ENCODE results near the gene PSME2.

PSME2 gene

DNA sequence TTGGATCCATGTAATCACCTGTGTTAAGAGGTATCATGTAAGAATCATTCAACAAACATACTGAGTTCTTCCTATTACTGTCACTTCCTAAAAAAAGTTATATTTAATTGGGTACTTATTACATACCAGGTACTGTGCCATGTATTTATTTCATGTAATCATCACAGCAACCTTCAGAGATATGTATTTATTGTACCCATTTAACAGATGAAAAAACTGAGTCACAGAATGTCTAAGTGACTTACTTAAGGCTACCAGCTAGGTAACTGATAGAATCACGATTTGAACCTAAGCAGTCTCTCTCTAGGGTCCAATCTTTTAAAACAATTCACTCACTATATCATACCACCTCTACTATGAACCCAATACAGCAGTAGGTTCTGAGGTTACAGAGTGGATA lies 2.0 kb downstream of the PSME2 start:
- no peak for DNase-seq
- H3K36me3 ChIP-seq (replicated peaks): peaks cover 8% of the 10 kb centered on the region
- in situ Hi-C loops (cut with HindIII; ENCODE audit: low pct_ligation_motif_present, low sequenced_read_pairs): no loop called here
- TF ChIP-seq, protein P1, sequence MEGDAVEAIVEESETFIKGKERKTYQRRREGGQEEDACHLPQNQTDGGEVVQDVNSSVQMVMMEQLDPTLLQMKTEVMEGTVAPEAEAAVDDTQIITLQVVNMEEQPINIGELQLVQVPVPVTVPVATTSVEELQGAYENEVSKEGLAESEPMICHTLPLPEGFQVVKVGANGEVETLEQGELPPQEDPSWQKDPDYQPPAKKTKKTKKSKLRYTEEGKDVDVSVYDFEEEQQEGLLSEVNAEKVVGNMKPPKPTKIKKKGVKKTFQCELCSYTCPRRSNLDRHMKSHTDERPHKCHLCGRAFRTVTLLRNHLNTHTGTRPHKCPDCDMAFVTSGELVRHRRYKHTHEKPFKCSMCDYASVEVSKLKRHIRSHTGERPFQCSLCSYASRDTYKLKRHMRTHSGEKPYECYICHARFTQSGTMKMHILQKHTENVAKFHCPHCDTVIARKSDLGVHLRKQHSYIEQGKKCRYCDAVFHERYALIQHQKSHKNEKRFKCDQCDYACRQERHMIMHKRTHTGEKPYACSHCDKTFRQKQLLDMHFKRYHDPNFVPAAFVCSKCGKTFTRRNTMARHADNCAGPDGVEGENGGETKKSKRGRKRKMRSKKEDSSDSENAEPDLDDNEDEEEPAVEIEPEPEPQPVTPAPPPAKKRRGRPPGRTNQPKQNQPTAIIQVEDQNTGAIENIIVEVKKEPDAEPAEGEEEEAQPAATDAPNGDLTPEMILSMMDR (IDR thresholded peaks at IDR 0.05; ENCODE audit: low read depth, low read length, missing control alignments): no peak
- no peaks in the 10 kb centered on the region for H3K27me3 ChIP-seq (replicated peaks)
- H3K27ac ChIP-seq: no peak overlapping the region
- no peak overlapping the region for H3K4me3 ChIP-seq (ENCODE audit: low read depth, low read length)

DNA sequence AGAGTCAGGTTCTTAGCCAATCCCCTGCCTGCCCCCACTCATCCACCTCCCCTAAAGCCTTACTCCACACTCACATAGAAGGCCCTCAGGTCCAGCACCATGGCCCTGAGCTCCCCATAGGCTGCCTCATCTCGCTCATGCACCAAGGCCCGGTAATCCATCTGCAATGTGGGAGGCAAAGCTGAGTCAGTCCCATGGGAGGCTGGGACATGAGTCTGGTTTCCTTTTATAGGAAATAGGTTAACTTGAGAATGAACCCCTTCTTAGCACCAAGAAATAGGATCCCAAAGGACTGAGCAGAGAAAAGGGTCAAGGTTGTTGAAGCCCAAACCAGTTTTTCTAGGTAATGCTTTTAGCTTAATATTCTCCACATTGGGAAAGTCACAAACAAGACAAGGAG lies 2.9 kb downstream of the PSME2 start:
- in situ Hi-C loops (cut with HindIII; ENCODE audit: low pct_ligation_motif_present, low sequenced_read_pairs): no loop called here
- Histone ChIP-seq H3K27ac (no peak overlapping the region), H3K4me3 (ENCODE audit: low read depth, low read length) (no peak overlapping the region), H3K27me3 (replicated peaks) (no peaks in the 10 kb centered on the region), H3K36me3 (replicated peaks) (peaks cover 7% of the 10 kb centered on the region)
- DNase-seq: peak; percentile 68
- TF ChIP-seq, protein P1 (IDR thresholded peaks at IDR 0.05; ENCODE audit: low read depth, low read length, missing control alignments): no peak

- peak within 1 kb of the TSS; percentile 93 for H3K4me3 ChIP-seq (ENCODE audit: low read depth, low read length)
- peak; percentile 100 for DNase-seq
- TF ChIP-seq, protein P1 (IDR thresholded peaks at IDR 0.05; ENCODE audit: low read depth, low read length, missing control alignments): peak; percentile 65
- peaks cover 16% of the 10 kb centered on the region for H3K36me3 ChIP-seq (replicated peaks)
- H3K27ac ChIP-seq: peak within 1 kb of the TSS; percentile 66
- in situ Hi-C loops (cut with HindIII; ENCODE audit: low pct_ligation_motif_present, low sequenced_read_pairs): no loop called here
- no peaks in the 10 kb centered on the region for H3K27me3 ChIP-seq (replicated peaks)
Observed at GRCh38 chr14:24141097-24141880, 5.1 kb downstream of the PSME2 start, which contains the start of gene EMC9. TSS of gene EMC9 (minus strand) at chr14:24141591. CDS start at chr14:24141304, 287 bp downstream.

- Histone ChIP-seq H3K27me3 (replicated peaks) (no peaks in the 10 kb centered on the region), H3K4me3 (ENCODE audit: low read depth, low read length) (no peak overlapping the region), H3K27ac (no peak overlapping the region), H3K36me3 (replicated peaks) (peaks cover 16% of the 10 kb centered on the region)
- in situ Hi-C loops (cut with HindIII; ENCODE audit: low pct_ligation_motif_present, low sequenced_read_pairs): no loop called here
- no peak for DNase-seq
- TF ChIP-seq, protein P1 (IDR thresholded peaks at IDR 0.05; ENCODE audit: low read depth, low read length, missing control alignments): no peak
Observed at GRCh38 chr14:24139272-24139934, 7.0 kb downstream of the PSME2 start.

DNA sequence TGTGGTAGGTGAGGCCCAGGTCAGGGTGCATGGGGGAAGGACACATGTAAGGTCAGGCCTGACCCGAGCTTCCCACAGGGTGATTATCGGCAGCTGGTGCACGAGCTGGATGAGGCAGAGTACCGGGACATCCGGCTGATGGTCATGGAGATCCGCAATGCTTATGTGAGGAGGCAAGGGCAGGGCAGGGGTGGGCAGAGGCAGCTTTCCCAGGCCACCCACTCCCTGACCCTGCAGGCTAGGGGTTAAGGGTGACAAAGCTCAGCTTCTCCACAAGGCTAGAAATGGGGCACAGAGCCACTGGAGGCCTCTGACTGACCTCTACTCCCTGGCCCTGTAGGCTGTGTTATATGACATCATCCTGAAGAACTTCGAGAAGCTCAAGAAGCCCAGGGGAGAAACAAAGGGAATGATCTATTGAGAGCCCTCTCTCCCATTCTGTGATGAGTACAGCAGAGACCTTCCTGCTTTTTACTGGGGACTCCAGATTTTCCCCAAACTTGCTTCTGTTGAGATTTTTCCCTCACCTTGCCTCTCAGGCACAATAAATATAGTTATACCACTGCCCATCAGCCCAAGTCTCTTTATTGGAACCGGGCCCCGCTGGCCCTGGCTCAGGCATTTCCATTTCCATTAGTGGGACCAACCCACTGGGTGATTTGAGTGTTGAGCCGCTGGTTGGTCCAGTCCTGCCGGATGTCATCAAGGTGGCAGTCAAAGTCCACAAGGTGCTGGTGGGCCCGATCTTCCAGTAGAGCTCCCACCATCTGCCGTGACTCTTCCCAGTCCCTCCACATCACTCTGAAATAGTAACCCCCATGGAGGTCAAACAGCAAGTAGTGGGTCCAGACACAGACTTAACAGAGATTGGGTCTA lies 7.8 kb downstream of the PSME2 start:
- Histone ChIP-seq H3K4me3 (ENCODE audit: low read depth, low read length) (no peak overlapping the region), H3K27me3 (replicated peaks) (no peaks in the 10 kb centered on the region), H3K27ac (no peak overlapping the region), H3K36me3 (replicated peaks) (peaks cover 11% of the 10 kb centered on the region)
- TF ChIP-seq, protein P1 (IDR thresholded peaks at IDR 0.05; ENCODE audit: low read depth, low read length, missing control alignments): no peak
- in situ Hi-C loops (cut with HindIII; ENCODE audit: low pct_ligation_motif_present, low sequenced_read_pairs): no loop called here
- no peak for DNase-seq

All from brain microvascular endothelial cell (primary cell).